DND-41 (cell line): ENCODE measurements around the gene MEF2C.

Experiments
- ATAC-seq: fragments of 200-7000 bp; cut with Tn5 transposase; 3 replicates; pipeline ENCODE4 v1.9.1; 2021; ENCODE audit warnings: low read depth; ENCODE audit not compliant: insufficient read depth
- DNase-seq: peaks from one replicate; pipeline ENCODE4 v3.0.0-alpha.2; 2020
- H2AFZ ChIP-seq: 2 replicates; pipeline ENCODE4 v1.6.0; 2012; ENCODE audit warnings: low read depth, low read length
- H3K27ac ChIP-seq: 2 replicates; pipeline ENCODE4 v1.5.1; 2012; ENCODE audit warnings: low read length, inconsistent platforms
- H3K27me3 ChIP-seq: fragments of 200-600 bp; sonication (generic); 2 replicates; pipeline ENCODE4 v1.6.0; 2012; ENCODE audit warnings: low read length, mild to moderate bottlenecking, inconsistent platforms; ENCODE audit not compliant: insufficient read depth, poor library complexity
- H3K36me3 ChIP-seq: 2 replicates; pipeline ENCODE4 v1.5.1; 2012; ENCODE audit warnings: low read length, inconsistent platforms; ENCODE audit not compliant: insufficient read depth
- H3K4me1 ChIP-seq: 2 replicates; pipeline ENCODE4 v1.5.1; 2012; ENCODE audit warnings: mild to moderate bottlenecking, low read length; ENCODE audit not compliant: insufficient read depth
- H3K4me2 ChIP-seq: 2 replicates; pipeline ENCODE4 v1.6.0; 2012; ENCODE audit warnings: mild to moderate bottlenecking, moderate library complexity, low read length, inconsistent platforms; ENCODE audit not compliant: insufficient read depth
- H3K4me3 ChIP-seq, 2 experiments: fragments of 200-600 bp in 1 of 2; shearing (Covaris generic) in 1 of 2; 2 replicates each; pipeline ENCODE4 v1.5.1; 2012 to 2016; ENCODE audit warnings: inconsistent platforms in 2 of 2, low read length in 2 of 2, mild to moderate bottlenecking in 2 of 2, low read depth in 1 of 2, moderate library complexity in 1 of 2
- H3K79me2 ChIP-seq: 2 replicates; pipeline ENCODE4 v1.6.0; 2012; ENCODE audit warnings: low read length, inconsistent platforms; ENCODE audit not compliant: insufficient read depth
- H3K9ac ChIP-seq: 2 replicates; pipeline ENCODE4 v1.6.0; 2012; ENCODE audit warnings: low read depth, mild to moderate bottlenecking, inconsistent platforms, low read length, moderate library complexity
- H3K9me3 ChIP-seq: 2 replicates; pipeline ENCODE4 v1.5.1; 2012; ENCODE audit warnings: low read length, moderate library complexity, mild to moderate bottlenecking, inconsistent platforms; ENCODE audit not compliant: insufficient read depth, severe bottlenecking
- H4K20me1 ChIP-seq: 2 replicates; pipeline ENCODE4 v1.6.0; 2012; ENCODE audit warnings: low read length; ENCODE audit not compliant: insufficient read depth
- CTCF ChIP-seq: IDR thresholded peaks from 2 replicates; pipeline ENCODE4 v1.5.1; 2012; ENCODE audit warnings: borderline replicate concordance, low read length, moderate library complexity, mild to moderate bottlenecking; ENCODE audit not compliant: poor library complexity, severe bottlenecking; ENCODE audit errors: extremely low read depth
- EZH2 ChIP-seq: IDR thresholded peaks from 3 replicates; pipeline ENCODE4 v1.6.1; 2012; ENCODE audit warnings: borderline replicate concordance, low read depth, mild to moderate bottlenecking, moderate library complexity, low read length, inconsistent platforms; ENCODE audit not compliant: severe bottlenecking

The MEF2C gene

GRCh38 chr5:88772831-88773230 is 110.2 kb downstream of the MEF2C start:
- Histone ChIP-seq H2AFZ (no peak overlapping the region), H3K36me3 (no peaks in the 10 kb centered on the region), H3K4me1 (no peaks in the 10 kb centered on the region), H3K27me3 (no peaks in the 10 kb centered on the region), H3K9ac (no peak overlapping the region), H3K4me2 (no peak overlapping the region), H3K4me3 (no peak overlapping the region), H3K79me2 (no peaks in the 10 kb centered on the region), H3K27ac (no peak overlapping the region), H3K9me3 (no peaks in the 10 kb centered on the region), H4K20me1 (no peaks in the 10 kb centered on the region)
- no peak for TF ChIP-seq EZH2
- no peak for TF ChIP-seq CTCF
- DNase-seq (no peak), ATAC-seq (no peak)

- Histone ChIP-seq H3K27ac (no peak overlapping the region), H3K9me3 (no peaks in the 10 kb centered on the region), H3K79me2 (no peaks in the 10 kb centered on the region), H2AFZ (no peak overlapping the region), H3K4me2 (no peak overlapping the region), H3K9ac (no peak overlapping the region), H3K4me3 (no peak overlapping the region), H3K36me3 (no peaks in the 10 kb centered on the region), H4K20me1 (no peaks in the 10 kb centered on the region), H3K4me1 (no peaks in the 10 kb centered on the region), H3K27me3 (no peaks in the 10 kb centered on the region)
- no peak for DNase-seq
- ATAC-seq = no peak
- TF ChIP-seq CTCF = no peak
- no peak for TF ChIP-seq EZH2
These were observed 110.9 kb downstream of the MEF2C start for GRCh38 chr5:88772047-88772446.

- Histone ChIP-seq H3K79me2 (no peaks in the 10 kb centered on the region), H3K9ac (no peak overlapping the region), H3K27ac (no peak overlapping the region), H3K27me3 (no peaks in the 10 kb centered on the region), H3K36me3 (no peaks in the 10 kb centered on the region), H3K4me1 (no peaks in the 10 kb centered on the region), H3K4me2 (no peak overlapping the region), H2AFZ (no peak overlapping the region), H3K4me3 (no peak overlapping the region), H4K20me1 (no peaks in the 10 kb centered on the region), H3K9me3 (no peaks in the 10 kb centered on the region)
- ATAC-seq (no peak), DNase-seq (no peak)
- TF ChIP-seq EZH2 (no peak), CTCF (no peak)
These were observed 112.4 kb downstream of the MEF2C start for GRCh38 chr5:88770276-88771257.
